Measurements from ENCODE around the gene EARS2. TPM values are rescaled to one million over a fixed set of nuclear protein-coding genes. Genes with fewer than 3 reads are reported as not detected.
A peak's percentile ranks its signal among the peaks of the same experiment; 100 is the strongest.

Gene EARS2
- total and polyA plus RNA-seq, 9 of the 15 experiments (the other 6 are each of a cell fraction or from before 2014, with no cell fraction given) = 17.6 to 58.6 (median 36.3) TPM

- in situ Hi-C loops (cut with MboI) (no loop called here), intact Hi-C loops (cut with micrococcal nuclease) (loop anchor here (1.0 kb wide), 1 partner anchor 40 kb away; the partner anchor contains the start of genes EARS2 and UBFD1)
- peak; percentile 89 for ATAC-seq
- peaks cover 38% of the 10 kb centered on the region for H3K79me2 ChIP-seq (ENCODE audit: control insufficient read depth, insufficient read depth, low read length)
- 38% methylated on average over 11 of the region's 11 CpGs for WGBS (ENCODE audit: insufficient coverage, low coverage, missing lambda C conversion rate)
- H3K9ac ChIP-seq (ENCODE audit: insufficient read depth in 1 of 2, low read depth in 2 of 2, low read length in 2 of 2) = peak overlapping the region; percentile 56 to 95; a peak in 3 of 4 replicates
- no TSS peak for BruUV-seq (replicated peaks)
- peak overlapping the region; percentile 99 for H3K4me2 ChIP-seq (ENCODE audit: insufficient read depth, low read length)
- H2AFZ ChIP-seq (ENCODE audit: low read depth, low read length) = peak overlapping the region; percentile 96
- no peaks in the 10 kb centered on the region for H3K27me3 ChIP-seq (ENCODE audit: control insufficient read depth in 2 of 2, insufficient read depth in 2 of 2, low read length in 2 of 2)
- ChIA-PET POLR2A (interaction anchor here (0.6 to 1.5 kb wide), 10 partner anchors 8 to 481 kb away, joined by 3 to 9 read pairs (median 3); partner anchors contain the start of genes EARS2 and UBFD1), CTCF (ENCODE audit: low intra/inter-chr PET ratio) (interaction anchor here (0.5 to 1.3 kb wide), 3 partner anchors 40 to 444 kb away, joined by 3 to 4 read pairs (median 3); partner anchors contain the start of genes EARS2 and UBFD1)
- peak; percentile 54 to 90 (median 66) for DNase-seq (ENCODE audit: extremely low read depth in 1 of 4, low spot score in 3 of 4)
- H3K4me1 ChIP-seq (replicated peaks in 1 of 2; ENCODE audit: control insufficient read depth in 2 of 2, insufficient read depth in 2 of 2, low read length in 2 of 2) = peaks cover 12 to 18% of the 10 kb centered on the region in 2 experiments; a peak in 4 of 5 replicates
- no peaks in the 10 kb centered on the region for H3K9me1 ChIP-seq (ENCODE audit: control insufficient read depth, insufficient read depth, low read length)
- peaks cover 33% of the 10 kb centered on the region for H3K36me3 ChIP-seq (ENCODE audit: control insufficient read depth, insufficient read depth, low read length)
- peak; percentile 98 for FAIRE-seq
- H3K4me3 ChIP-seq = no peak overlapping the region
- H3K9me3 ChIP-seq (replicated peaks; ENCODE audit: control insufficient read depth, insufficient read depth, low read depth, low read length) = no peaks in the 10 kb centered on the region
- H4K20me1 ChIP-seq (replicated peaks; ENCODE audit: control insufficient read depth, insufficient read depth, low read length) = no peaks in the 10 kb centered on the region; the same call in 1 of the 2 replicates
- peak overlapping the region; percentile 86 for H3K27ac ChIP-seq (ENCODE audit: extremely low read depth, low read depth, low read length)
- TF ChIP-seq HMGN3 (IDR thresholded peaks at IDR 0.05; ENCODE audit: borderline replicate concordance, extremely low read depth, insufficient read length, low read depth, low read length) (no peak), RBM15 (IDR thresholded peaks at IDR 0.05; ENCODE audit: insufficient read depth, low read length) (no peak), NCOA4 (IDR thresholded peaks at IDR 0.05; ENCODE audit: partially characterized antibody) (no peak), ARID1B (IDR thresholded peaks at IDR 0.05) (peak; percentile 81), FUS (optimal IDR thresholded peaks at IDR 0.05; ENCODE audit: low read depth, low read length) (no peak), DDX20 (tag; IDR thresholded peaks at IDR 0.05; ENCODE audit: low read depth) (peak; percentile 99), E2F6 (IDR thresholded peaks at IDR 0.05; ENCODE audit: borderline replicate concordance in 1 of 2, extremely low read depth in 1 of 2, insufficient read depth in 1 of 2, insufficient read length in 1 of 2, low read depth in 1 of 2, low read length in 1 of 2, poor library complexity in 1 of 2, severe bottlenecking in 1 of 2) (peak in 1 of 2 experiments; percentile 30), ZBTB17 (CRISPR knock-in tag; IDR thresholded peaks at IDR 0.05) (peak; percentile 97), NCOA1 (IDR thresholded peaks at IDR 0.05; ENCODE audit: low read depth) (peak; percentile 54; the same call in 1 of the 2 replicates), ZNF644 (tag; IDR thresholded peaks at IDR 0.05; ENCODE audit: low read depth) (peak; percentile 100), ZNF695 (CRISPR knock-in tag; IDR thresholded peaks at IDR 0.05) (0 out of 2 replicates have a peak, but pooled peaks have one; percentile 79), NFATC3 (IDR thresholded peaks at IDR 0.05) (no peak), GABPA (tag; conservative IDR thresholded peaks at IDR 0.05; ENCODE audit: low read depth) (peak; percentile 81), BRF1 (IDR thresholded peaks at IDR 0.05; ENCODE audit: borderline replicate concordance, extremely low read depth, insufficient read length) (no peak), TAF7 (tag; IDR thresholded peaks at IDR 0.05) (peak; percentile 97), ZNF282 (CRISPR knock-in tag; IDR thresholded peaks at IDR 0.05) (no peak), U2AF1 (optimal IDR thresholded peaks at IDR 0.05; ENCODE audit: low read depth, low read length) (no peak), ZNF175 (CRISPR knock-in tag; IDR thresholded peaks at IDR 0.05; ENCODE audit: low read depth) (peak; percentile 100), KDM5B (IDR thresholded peaks at IDR 0.05; ENCODE audit: insufficient replicate concordance, low read depth, low read length) (no peak), ZC3H4 (CRISPR knock-in tag; IDR thresholded peaks at IDR 0.05; ENCODE audit: borderline replicate concordance) (no peak)
These were observed 40.0 kb upstream of the EARS2 start for GRCh38 chr16:23597003-23597756.
